ENCODE results near the gene CAMTA2. TPM values are rescaled to one million over a fixed set of nuclear protein-coding genes. Genes with fewer than 3 reads are reported as not detected.

The CAMTA2 gene
- polyA plus RNA-seq, 5 donors, result 25.4 to 40.9 (median 32.4) TPM

GRCh38 chr17:4948166-4948930 lies 39.1 kb downstream of the CAMTA2 start, which contains the start of gene PFN1:
PFN1 (minus strand) TSS chr17:4948530; CDS start chr17:4948394, 136 bp downstream.
- peak; percentile 94 for DNase-seq

- DNase-seq, result peak; percentile 60 to 62
These were observed 39.9 kb downstream of the CAMTA2 start for GRCh38 chr17:4947411-4948165.

- no peak for DNase-seq
These were observed 40.5 kb downstream of the CAMTA2 start for GRCh38 chr17:4947010-4947410.

GRCh38 chr17:4946312-4946976 lies 41.0 kb downstream of the CAMTA2 start:
- DNase-seq, result no peak

- no peak for DNase-seq
These were observed 41.6 kb downstream of the CAMTA2 start for GRCh38 chr17:4945944-4946280.

- DNase-seq, result no peak
These were observed 42.1 kb downstream of the CAMTA2 start for GRCh38 chr17:4945176-4945943.

GRCh38 chr17:4944554-4945175 lies 42.8 kb downstream of the CAMTA2 start:
- DNase-seq, result no peak

- DNase-seq, result no peak
These were observed 43.3 kb downstream of the CAMTA2 start for GRCh38 chr17:4944163-4944553.

- no peak for DNase-seq
These were observed 44.5 kb downstream of the CAMTA2 start for GRCh38 chr17:4942760-4943508.

- DNase-seq, result no peak
These were observed 46.2 kb downstream of the CAMTA2 start for GRCh38 chr17:4941319-4941610.

GRCh38 chr17:4940555-4941318 lies 46.7 kb downstream of the CAMTA2 start:
- no peak for DNase-seq

- peak; percentile 99 for DNase-seq
These were observed 47.5 kb downstream of the CAMTA2 start, which contains the start of the genes RNF167 and SLC25A11 for GRCh38 chr17:4939796-4940554. RNF167 (plus strand) TSS chr17:4940268; CDS start chr17:4940910, 642 bp downstream. SLC25A11 (minus strand) TSS chr17:4940046; CDS start chr17:4939910, 136 bp downstream.

- no peak for DNase-seq
These were observed 48.0 kb downstream of the CAMTA2 start for GRCh38 chr17:4939546-4939795.

- no peak for DNase-seq
These were observed 48.6 kb downstream of the CAMTA2 start for GRCh38 chr17:4938688-4939545.

- no peak for DNase-seq
These were observed 49.4 kb downstream of the CAMTA2 start for GRCh38 chr17:4938069-4938491.

GRCh38 chr17:4937553-4937952 lies 49.9 kb downstream of the CAMTA2 start:
- no peak for DNase-seq

GRCh38 chr17:4936436-4936835 lies 51.0 kb downstream of the CAMTA2 start:
- no peak for DNase-seq

GRCh38 chr17:4935650-4936049 lies 51.8 kb downstream of the CAMTA2 start:
- DNase-seq, result no peak

Data from right lung (tissue), 5 donors.